Lung (tissue), 12 donors: ENCODE data around the gene TGDS. TPM values are rescaled to one million over a fixed set of nuclear protein-coding genes. Genes with fewer than 3 reads are reported as not detected.
A peak's percentile ranks its signal among the peaks of the same experiment; 100 is the strongest.

ENCODE experiments used
- ATAC-seq: fragments of 200-7000 bp; cut with Tn5 transposase; one replicate; pipeline ENCODE4 v1.9.1; 2020; ENCODE audit warnings: moderate number of reproducible peaks; ENCODE audit not compliant: insufficient read depth, low FRiP score
- DNase-seq, 3 donors: peaks; one replicate each; pipeline ENCODE4 v3.0.0-alpha.2; 2013 to 2017
- H3K27ac ChIP-seq, 2 donors: one replicate each; pipeline ENCODE4 v1.5.1; 2013; ENCODE audit warnings: mild to moderate bottlenecking in 2 of 2, moderate library complexity in 2 of 2, control low read depth in 1 of 2, inconsistent platforms in 1 of 2, low read depth in 1 of 2, low read length in 1 of 2
- H3K27me3 ChIP-seq, 3 donors: one replicate each; pipeline ENCODE4 v1.5.1; 2013; ENCODE audit warnings: low read length in 2 of 3; ENCODE audit not compliant: control insufficient read depth in 3 of 3, insufficient read depth in 3 of 3
- H3K36me3 ChIP-seq, 4 donors: one replicate each; pipeline ENCODE4 v1.5.1; 2013; ENCODE audit warnings: low read length in 4 of 4, mild to moderate bottlenecking in 1 of 4, moderate library complexity in 1 of 4; ENCODE audit not compliant: control insufficient read depth in 4 of 4, insufficient read depth in 4 of 4
- H3K4me1 ChIP-seq, 5 donors: one replicate each; pipeline ENCODE4 v1.5.1; 2013; ENCODE audit warnings: low read length in 5 of 5, mild to moderate bottlenecking in 2 of 5, moderate library complexity in 1 of 5; ENCODE audit not compliant: control insufficient read depth in 5 of 5, insufficient read depth in 5 of 5
- H3K4me3 ChIP-seq: one replicate; pipeline ENCODE4 v1.5.1; 2013; ENCODE audit warnings: mild to moderate bottlenecking, control low read depth, moderate library complexity
- H3K9ac ChIP-seq, 2 donors: one replicate each; pipeline ENCODE4 v1.5.1; 2013; ENCODE audit warnings: low read length in 2 of 2, control low read depth in 1 of 2; ENCODE audit not compliant: insufficient read depth in 1 of 2
- H3K9me3 ChIP-seq, 4 donors: one replicate each; pipeline ENCODE4 v1.5.1; 2013; ENCODE audit warnings: low read length in 3 of 4, mild to moderate bottlenecking in 1 of 4, moderate library complexity in 1 of 4; ENCODE audit not compliant: control insufficient read depth in 4 of 4, insufficient read depth in 3 of 4
- CTCF ChIP-seq: IDR thresholded peaks from 2 replicates; pipeline ENCODE4 v1.5.1; 2012; ENCODE audit warnings: mild to moderate bottlenecking; ENCODE audit errors: control extremely low read depth, extremely low read depth
- WGBS, 2 donors: extraction: QIAGEN DNeasy Blood & Tissue Kit; methylation state at CpG; one replicate each; pipeline ENCODE4 v1.1.7; 2013; 5-methylcytosine and 5-hydroxymethylcytosine counted together
- polyA plus RNA-seq, 2 donors: library from polyadenylated mRNA; stranded (reverse); fragments of 200-250 nt; gene quantifications; one replicate each; pipeline ENCODE4 v1.2.1, GENCODE V29; 2013
- total RNA-seq, 2 donors: library from RNA; depleted of rRNA in 1 of 2; stranded (reverse); fragments of >200 nt in 1 of 2; gene quantifications; one replicate each; pipeline ENCODE4 v1.2.1, GENCODE V29; 2014 to 2021
- donor health status: control.
- donor health status: control.
- donor health status: Bipolar disorder and iron deficiency.
- donor health status: healthy.
- donor health status: DM: yes; HTN: yes; CAD: no.

Gene TGDS
- total and polyA plus RNA-seq, 4 donors, result 7.5 to 24.4 (median 9.1) TPM

DNA sequence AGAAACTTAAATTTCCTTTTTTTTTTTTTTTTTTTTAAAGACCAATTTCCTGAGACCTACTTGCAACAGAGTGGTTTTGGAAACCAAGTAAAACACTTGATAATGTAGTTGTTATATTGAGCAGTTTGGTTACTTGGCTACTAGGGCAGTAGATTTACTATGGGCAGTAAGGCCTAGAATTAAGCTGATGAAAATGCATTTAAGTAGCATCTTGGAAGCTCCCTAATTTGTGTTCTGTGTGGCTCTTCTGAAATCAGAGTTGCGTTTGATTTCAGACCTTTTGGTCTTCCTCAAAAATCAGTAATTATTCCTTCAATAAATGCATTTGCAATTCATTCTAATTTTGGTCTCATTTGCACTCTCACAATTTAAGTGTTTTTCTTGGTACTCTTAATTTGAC, 6.5 kb upstream of the TGDS start:
- peaks cover 0 to 6% (median 3%) of the 10 kb centered on the region in 4 donors for H3K36me3 ChIP-seq
- no peaks in the 10 kb centered on the region for H3K27me3 ChIP-seq
- peaks cover 0 to 9% (median 4%) of the 10 kb centered on the region in 5 donors for H3K4me1 ChIP-seq
- no peak for TF ChIP-seq CTCF
- H3K27ac ChIP-seq, result peak overlapping the region in 1 of 2 donors; percentile 83
- H3K9ac ChIP-seq, result peak overlapping the region in 1 of 2 donors; percentile 57
- no peaks in the 10 kb centered on the region for H3K9me3 ChIP-seq
- DNase-seq, result no peak
- ATAC-seq, result no peak
- peak overlapping the region; percentile 100 for H3K4me3 ChIP-seq
- WGBS, 2 donors, result 60 to 71% methylated on average over 1 of the region's 1 CpG

- Histone ChIP-seq H3K9me3 (no peaks in the 10 kb centered on the region), H3K4me1 (peaks cover 0 to 9% (median 4%) of the 10 kb centered on the region in 5 donors), H3K9ac (peak within 1 kb of the TSS in 1 of 2 donors; percentile 85), H3K36me3 (peaks cover 0 to 4% (median under 1%) of the 10 kb centered on the region in 4 donors), H3K27ac (peak within 1 kb of the TSS; percentile 83 to 91), H3K27me3 (no peaks in the 10 kb centered on the region), H3K4me3 (peak within 1 kb of the TSS; percentile 100)
- DNase-seq, result peak; percentile 98 to 100 (median 99)
- 0 to 1% methylated on average over 67 to 71 of the region's 71 CpGs for WGBS, 2 donors
- ATAC-seq, result peak; percentile 99
- no peak for TF ChIP-seq CTCF
These were observed 5.8 kb upstream of the TGDS start, which contains the start of gene GPR180 for GRCh38 chr13:94601446-94602431. Gene GPR180 (plus strand): TSS chr13:94601857. CDS start chr13:94601928, 71 bp downstream.

DNA sequence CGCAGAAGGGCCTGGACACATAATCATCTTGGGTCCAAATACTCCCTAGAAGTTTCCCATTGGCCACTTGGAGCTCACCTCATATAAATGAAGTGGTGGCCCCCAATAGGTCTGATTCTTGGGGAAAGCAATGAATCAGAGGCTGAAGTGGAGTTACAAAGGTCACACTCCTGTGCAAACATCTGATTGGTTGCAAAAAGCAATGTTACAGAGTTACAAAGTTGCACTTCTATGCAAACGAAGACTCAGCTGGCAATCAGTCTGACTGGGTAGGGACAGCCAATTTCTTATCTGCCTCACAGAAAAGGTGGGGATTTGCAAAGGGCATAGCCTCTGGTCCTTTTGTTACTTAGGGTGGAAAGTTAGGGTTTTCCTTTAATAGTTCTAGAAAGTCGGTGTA, 3.9 kb upstream of the TGDS start:
- Histone ChIP-seq H3K9me3 (no peaks in the 10 kb centered on the region), H3K4me3 (no peak overlapping the region), H3K27me3 (no peaks in the 10 kb centered on the region), H3K36me3 (peaks cover 0 to 3% (median 0%) of the 10 kb centered on the region in 4 donors), H3K4me1 (peaks cover 0 to 16% (median 11%) of the 10 kb centered on the region in 5 donors), H3K27ac (no peak overlapping the region), H3K9ac (no peak overlapping the region)
- no peak for ATAC-seq
- TF ChIP-seq CTCF, result no peak
- DNase-seq, result no peak
- WGBS, 2 donors, result 91 to 97% methylated on average over 3 of the region's 3 CpGs
